HEK293T (cell line): ENCODE measurements around the gene EFCAB6.

ENCODE experiments used
- CTCF ChIA-PET: fragments of 350-600 bp; formaldehyde crosslinking; extraction: SDS; loops from one replicate; lab custom pipeline; 2021; ENCODE audit warnings: antibody characterized with exemption, inconsistent platforms; lab: Yijun Ruan, JAX
- POLR2A ChIA-PET: fragments of 350-600 bp; formaldehyde crosslinking; extraction: SDS; loops from one replicate; lab custom pipeline; 2020; ENCODE audit warnings: antibody characterized with exemption, inconsistent platforms; lab: Yijun Ruan, JAX
- DNase-seq: peaks from one replicate; pipeline ENCODE4 v3.0.0; 2012; ENCODE audit warnings: mixed read lengths; ENCODE audit errors: extremely low spot score
- ARNT ChIP-seq: fragments of 450-650 bp; IDR thresholded peaks from 2 replicates; pipeline ENCODE4 v1.6.1; 2017; ENCODE audit warnings: mild to moderate bottlenecking
- BHLHE40 ChIP-seq: fragments of 450-650 bp; IDR thresholded peaks from 2 replicates; pipeline ENCODE4 v1.6.1; 2016; ENCODE audit warnings: mild to moderate bottlenecking, moderate library complexity, borderline replicate concordance
- CTBP1 ChIP-seq: fragments of 450-650 bp; IDR thresholded peaks from 2 replicates; pipeline ENCODE4 v1.6.1; 2016; ENCODE audit warnings: borderline replicate concordance
- ELF4 ChIP-seq: fragments of 450-650 bp; IDR thresholded peaks from 2 replicates; pipeline ENCODE4 v1.6.1; 2017; ENCODE audit warnings: antibody characterized with exemption
- FOXA1 ChIP-seq: fragments of 450-650 bp; IDR thresholded peaks from 2 replicates; pipeline ENCODE4 v1.6.1; 2016; ENCODE audit warnings: mild to moderate bottlenecking
- FOXK2 ChIP-seq: fragments of 450-650 bp; IDR thresholded peaks from 2 replicates; pipeline ENCODE4 v1.6.1; 2016; ENCODE audit warnings: mild to moderate bottlenecking
- FOXM1 ChIP-seq: fragments of 450-650 bp; IDR thresholded peaks from 2 replicates; pipeline ENCODE4 v1.6.1; 2017; ENCODE audit warnings: mild to moderate bottlenecking, borderline replicate concordance
- HDGF ChIP-seq: fragments of 450-650 bp; IDR thresholded peaks from 2 replicates; pipeline ENCODE4 v1.6.1; 2017; ENCODE audit warnings: antibody characterized with exemption, borderline replicate concordance
- L3MBTL2 ChIP-seq: fragments of 450-650 bp; conservative IDR thresholded peaks from 2 replicates; pipeline ENCODE4 v1.6.1; 2016; ENCODE audit warnings: mild to moderate bottlenecking
- LEF1 ChIP-seq: fragments of 450-650 bp; IDR thresholded peaks from 2 replicates; pipeline ENCODE4 v1.6.1; 2017; ENCODE audit warnings: mild to moderate bottlenecking, borderline replicate concordance
- NFRKB ChIP-seq: fragments of 450-650 bp; IDR thresholded peaks from 2 replicates; pipeline ENCODE4 v1.6.1; 2016; ENCODE audit warnings: mild to moderate bottlenecking, moderate library complexity
- PKNOX1 ChIP-seq: fragments of 450-650 bp; IDR thresholded peaks from 2 replicates; pipeline ENCODE4 v1.6.1; 2016
- SP1 ChIP-seq: fragments of 450-650 bp; IDR thresholded peaks from 2 replicates; pipeline ENCODE4 v1.6.1; 2017
- SUZ12 ChIP-seq: fragments of 450-650 bp; IDR thresholded peaks from 2 replicates; pipeline ENCODE4 v1.6.1; 2016; ENCODE audit warnings: mild to moderate bottlenecking
- TARDBP ChIP-seq: fragments of 450-650 bp; IDR thresholded peaks from 2 replicates; pipeline ENCODE4 v1.6.1; 2016
- ZNF384 ChIP-seq: fragments of 450-650 bp; IDR thresholded peaks from 2 replicates; pipeline ENCODE4 v1.6.1; 2016

EFCAB6 gene

GRCh38 chr22:43583501-43583900, 228.6 kb downstream of the EFCAB6 start:
- no peak for DNase-seq
- TF ChIP-seq LEF1 (no peak), BHLHE40 (no peak)
- CTCF ChIA-PET = no interaction called here
- POLR2A ChIA-PET = no interaction called here

- POLR2A ChIA-PET = interaction anchor here (0.7 kb wide), 1 partner anchor 60 kb away, joined by 3 read pairs; no protein-coding TSS in a partner anchor
- DNase-seq = no peak
- CTCF ChIA-PET = no interaction called here
- TF ChIP-seq HDGF (no peak), ZNF384 (no peak), BHLHE40 (no peak), LEF1 (no peak), ARNT (no peak)
Measured at GRCh38 chr22:43582394-43582793, 229.7 kb downstream of the EFCAB6 start.

GRCh38 chr22:43580271-43580750, 231.8 kb downstream of the EFCAB6 start:
- POLR2A ChIA-PET = no interaction called here
- no peak for DNase-seq
- CTCF ChIA-PET = no interaction called here
- TF ChIP-seq FOXM1 (no peak), PKNOX1 (no peak), LEF1 (no peak), ARNT (no peak), FOXK2 (no peak), TARDBP (no peak), NFRKB (no peak)

- TF ChIP-seq NFRKB (no peak), BHLHE40 (no peak), FOXM1 (no peak), FOXK2 (no peak)
- CTCF ChIA-PET = no interaction called here
- DNase-seq = no peak
- POLR2A ChIA-PET = no interaction called here
Measured at GRCh38 chr22:43574738-43575137, 237.4 kb downstream of the EFCAB6 start.

GRCh38 chr22:43572710-43573109, 239.4 kb downstream of the EFCAB6 start:
- POLR2A ChIA-PET = no interaction called here
- TF ChIP-seq PKNOX1 (no peak), ELF4 (no peak), ARNT (no peak), SP1 (no peak), FOXK2 (no peak), L3MBTL2 (no peak), FOXA1 (no peak), FOXM1 (no peak), ZNF384 (no peak), NFRKB (no peak), BHLHE40 (no peak), TARDBP (no peak), HDGF (no peak), SUZ12 (no peak)
- no peak for DNase-seq
- CTCF ChIA-PET = no interaction called here

- DNase-seq = no peak
- TF ChIP-seq SUZ12 (no peak), FOXK2 (no peak), LEF1 (no peak), NFRKB (no peak), ELF4 (no peak), SP1 (no peak), L3MBTL2 (no peak)
- ChIA-PET POLR2A (no interaction called here), CTCF (no interaction called here)
Measured at GRCh38 chr22:43571181-43571580, 240.9 kb downstream of the EFCAB6 start.

- TF ChIP-seq FOXA1 (no peak), TARDBP (no peak), ZNF384 (no peak), SUZ12 (no peak), SP1 (no peak), FOXM1 (no peak), HDGF (no peak), PKNOX1 (no peak), NFRKB (no peak), CTBP1 (no peak), LEF1 (no peak), L3MBTL2 (no peak), BHLHE40 (no peak), FOXK2 (no peak), ELF4 (no peak), ARNT (no peak)
- ChIA-PET CTCF (no interaction called here), POLR2A (no interaction called here)
Measured at GRCh38 chr22:43570531-43571165, 241.5 kb downstream of the EFCAB6 start.

More at GRCh38 chr22:43570531-43571165, 241.5 kb downstream of the EFCAB6 start:
- no peak for DNase-seq
